Measurements from ENCODE around the gene IRGC. TPM values are rescaled to one million over a fixed set of nuclear protein-coding genes. Genes with fewer than 3 reads are reported as not detected.
"Not testable (repeated sequence)": the region's sequence is repeated elsewhere in the genome, so short reads cannot be mapped to it uniquely, and the experiment has no call there.

The IRGC gene
- total RNA-seq, 2 experiments from 2014 or later, result not detected

DNA sequence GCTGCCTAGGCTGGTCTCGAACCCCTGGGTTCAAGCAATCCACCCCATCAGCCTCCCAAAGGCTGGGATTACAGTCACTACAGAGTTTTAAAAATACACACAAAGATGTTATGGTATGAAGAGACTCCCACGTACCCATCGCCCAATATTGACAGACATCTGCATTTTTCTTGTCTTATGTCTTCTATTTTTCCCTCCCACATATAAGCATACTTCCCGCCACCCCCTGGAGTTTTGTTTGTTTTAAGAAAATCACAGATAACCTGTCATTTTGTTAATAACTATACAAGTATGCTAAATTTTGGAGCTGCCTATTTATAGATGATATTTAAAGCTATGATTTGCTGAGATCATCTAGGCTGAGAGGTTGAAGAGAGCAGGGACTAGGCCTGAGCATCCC, 45.1 kb downstream of the IRGC start:
- H3K36me3 Mint-ChIP-seq (ENCODE audit: low read depth), result no peaks in the 10 kb centered on the region
- intact Hi-C loops (cut with DNase I, micrococcal nuclease), result no loop called here
- no peaks in the 10 kb centered on the region for H3K27me3 ChIP-seq (ENCODE audit: control insufficient read depth in 1 of 2, insufficient read depth in 2 of 2, low read length in 2 of 2)
- H3K9me3 Mint-ChIP-seq, result no peaks in the 10 kb centered on the region
- ATAC-seq (ENCODE audit: poor library complexity) (no peak), DNase-seq (no peak)
- TF ChIP-seq, protein P1, sequence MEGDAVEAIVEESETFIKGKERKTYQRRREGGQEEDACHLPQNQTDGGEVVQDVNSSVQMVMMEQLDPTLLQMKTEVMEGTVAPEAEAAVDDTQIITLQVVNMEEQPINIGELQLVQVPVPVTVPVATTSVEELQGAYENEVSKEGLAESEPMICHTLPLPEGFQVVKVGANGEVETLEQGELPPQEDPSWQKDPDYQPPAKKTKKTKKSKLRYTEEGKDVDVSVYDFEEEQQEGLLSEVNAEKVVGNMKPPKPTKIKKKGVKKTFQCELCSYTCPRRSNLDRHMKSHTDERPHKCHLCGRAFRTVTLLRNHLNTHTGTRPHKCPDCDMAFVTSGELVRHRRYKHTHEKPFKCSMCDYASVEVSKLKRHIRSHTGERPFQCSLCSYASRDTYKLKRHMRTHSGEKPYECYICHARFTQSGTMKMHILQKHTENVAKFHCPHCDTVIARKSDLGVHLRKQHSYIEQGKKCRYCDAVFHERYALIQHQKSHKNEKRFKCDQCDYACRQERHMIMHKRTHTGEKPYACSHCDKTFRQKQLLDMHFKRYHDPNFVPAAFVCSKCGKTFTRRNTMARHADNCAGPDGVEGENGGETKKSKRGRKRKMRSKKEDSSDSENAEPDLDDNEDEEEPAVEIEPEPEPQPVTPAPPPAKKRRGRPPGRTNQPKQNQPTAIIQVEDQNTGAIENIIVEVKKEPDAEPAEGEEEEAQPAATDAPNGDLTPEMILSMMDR (IDR thresholded peaks at IDR 0.05), result no peak
- H3K4me1 ChIP-seq (ENCODE audit: insufficient read depth, low read length), result peaks cover 36% of the 10 kb centered on the region
- H3K27ac Mint-ChIP-seq, result no peak overlapping the region
- H3K27me3 Mint-ChIP-seq, result no peaks in the 10 kb centered on the region
- no peaks in the 10 kb centered on the region for H3K9me3 ChIP-seq (ENCODE audit: control insufficient read depth in 1 of 2, insufficient read depth in 1 of 2, low read length in 2 of 2)
- peaks cover 20% of the 10 kb centered on the region for H3K4me1 Mint-ChIP-seq (ENCODE audit: low read depth)
- H3K4me3 ChIP-seq (ENCODE audit: low read length), result no peak overlapping the region
- no peaks in the 10 kb centered on the region for H3K36me3 ChIP-seq (ENCODE audit: insufficient read depth, low read length)
- CTCF ChIA-PET, result interaction anchor here (2.6 kb wide), 1 partner anchor 16 kb away, joined by 9 read pairs; no protein-coding TSS in a partner anchor
- H3K27ac ChIP-seq (ENCODE audit: low read depth in 1 of 2, low read length in 2 of 2), result no peak overlapping the region
- POLR2A ChIA-PET, result interaction anchor here (1.0 kb wide), 1 partner anchor 27 kb away, joined by 3 read pairs; no protein-coding TSS in a partner anchor
- H3K4me3 Mint-ChIP-seq, result no peak overlapping the region

DNA sequence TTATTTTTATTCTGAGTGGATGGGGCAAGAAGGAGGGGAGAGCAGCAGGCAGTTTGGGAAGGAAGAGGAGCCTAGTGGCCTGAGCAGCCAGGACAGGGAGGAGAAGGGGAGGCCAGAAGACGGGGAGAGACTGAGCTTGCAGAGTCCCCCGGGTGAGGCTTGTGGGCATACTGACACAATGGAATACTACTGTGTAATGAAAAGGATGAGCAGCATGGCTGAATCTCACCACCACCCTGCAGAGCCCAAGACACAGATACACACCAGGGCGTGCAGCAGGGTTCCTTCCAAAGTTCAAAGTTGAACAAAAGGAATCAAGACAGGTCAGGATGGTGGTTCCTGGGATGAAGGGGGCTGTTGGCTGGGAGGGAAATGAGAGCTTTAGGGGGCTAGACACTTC, 46.9 kb downstream of the IRGC start:
- Histone ChIP-seq H3K9me3 (ENCODE audit: control insufficient read depth in 1 of 2, insufficient read depth in 1 of 2, low read length in 2 of 2) (no peaks in the 10 kb centered on the region), H3K4me1 (ENCODE audit: insufficient read depth, low read length) (peaks cover 45% of the 10 kb centered on the region), H3K36me3 (ENCODE audit: insufficient read depth, low read length) (peaks cover 9% of the 10 kb centered on the region), H3K4me3 (ENCODE audit: low read length) (no peak overlapping the region), H3K27ac (ENCODE audit: low read depth in 1 of 2, low read length in 2 of 2) (no peak overlapping the region), H3K27me3 (ENCODE audit: control insufficient read depth in 1 of 2, insufficient read depth in 2 of 2, low read length in 2 of 2) (no peaks in the 10 kb centered on the region)
- CTCF ChIA-PET, result interaction anchor here (5.0 kb wide), 1 partner anchor 17 kb away, joined by 27 read pairs; no protein-coding TSS in a partner anchor
- no peak overlapping the region for H3K4me3 Mint-ChIP-seq
- peaks cover 26% of the 10 kb centered on the region for H3K4me1 Mint-ChIP-seq (ENCODE audit: low read depth)
- H3K9me3 Mint-ChIP-seq, result no peaks in the 10 kb centered on the region
- TF ChIP-seq, protein P1 (IDR thresholded peaks at IDR 0.05), result no peak
- DNase-seq, result no peak
- POLR2A ChIA-PET, result interaction anchor here (1.4 kb wide), 1 partner anchor 8 kb away, joined by 7 read pairs; the partner anchor contains the start of gene SMG9
- intact Hi-C loops (cut with DNase I, micrococcal nuclease), result no loop called here
- H3K27ac Mint-ChIP-seq, result peak overlapping the region; percentile 47
- no peak for ATAC-seq (ENCODE audit: poor library complexity)
- peaks cover 10% of the 10 kb centered on the region for H3K36me3 Mint-ChIP-seq (ENCODE audit: low read depth)
- H3K27me3 Mint-ChIP-seq, result no peaks in the 10 kb centered on the region

- Histone ChIP-seq H3K4me3 (ENCODE audit: low read length) (no peak overlapping the region), H3K36me3 (ENCODE audit: insufficient read depth, low read length) (peaks cover 16% of the 10 kb centered on the region), H3K27ac (ENCODE audit: low read depth in 1 of 2, low read length in 2 of 2) (peak overlapping the region in 1 of 2 donors; percentile 22), H3K9me3 (ENCODE audit: control insufficient read depth in 1 of 2, insufficient read depth in 1 of 2, low read length in 2 of 2) (no peaks in the 10 kb centered on the region), H3K4me1 (ENCODE audit: insufficient read depth, low read length) (peaks cover 45% of the 10 kb centered on the region), H3K27me3 (ENCODE audit: control insufficient read depth in 1 of 2, insufficient read depth in 2 of 2, low read length in 2 of 2) (no peaks in the 10 kb centered on the region)
- POLR2A ChIA-PET, result interaction anchor here (1.4 kb wide), 1 partner anchor 9 kb away, joined by 7 read pairs; the partner anchor contains the start of gene SMG9
- Mint-ChIP-seq H3K4me1 (ENCODE audit: low read depth) (peaks cover 26% of the 10 kb centered on the region), H3K36me3 (ENCODE audit: low read depth) (peaks cover 16% of the 10 kb centered on the region), H3K27ac (peak overlapping the region; percentile 47), H3K4me3 (no peak overlapping the region), H3K9me3 (no peaks in the 10 kb centered on the region), H3K27me3 (no peaks in the 10 kb centered on the region)
- intact Hi-C loops (cut with DNase I, micrococcal nuclease), result no loop called here
- peak in 2 of 14 experiments; percentile 57 to 71 for DNase-seq
- CTCF ChIA-PET, result interaction anchor here (3.9 to 5.0 kb wide), 2 partner anchors 14 to 18 kb away, joined by 27 to 45 read pairs; no protein-coding TSS in a partner anchor
- TF ChIP-seq, protein P1 (IDR thresholded peaks at IDR 0.05), result no peak
- no peak for ATAC-seq (ENCODE audit: poor library complexity)
Observed at GRCh38 chr19:43763473-43763939, 47.6 kb downstream of the IRGC start.

DNA sequence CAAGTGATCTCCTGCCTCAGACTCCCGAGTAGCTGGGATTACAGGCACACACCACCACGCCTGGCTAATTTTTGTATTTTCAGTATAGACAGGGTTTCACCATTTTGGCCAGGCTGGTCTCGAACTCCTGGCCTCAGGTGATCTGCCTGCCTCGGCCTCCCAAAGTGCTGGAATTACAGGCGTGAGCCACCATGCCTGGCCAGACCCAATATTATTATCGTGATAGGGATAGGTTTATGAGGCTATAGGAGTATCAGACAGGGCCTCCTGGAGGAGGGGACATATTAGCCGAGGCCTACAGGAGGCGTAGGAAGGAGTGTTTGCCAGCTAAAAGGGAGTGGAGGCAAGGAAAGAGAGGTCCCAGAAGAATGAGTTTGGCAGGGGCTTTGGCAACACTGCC, 48.8 kb downstream of the IRGC start:
- Histone ChIP-seq H3K4me1 (ENCODE audit: insufficient read depth, low read length) (peaks cover 45% of the 10 kb centered on the region), H3K27ac (ENCODE audit: low read depth in 1 of 2, low read length in 2 of 2) (peak overlapping the region; percentile 48 to 79), H3K36me3 (ENCODE audit: insufficient read depth, low read length) (peaks cover 27% of the 10 kb centered on the region)
- peaks cover 26% of the 10 kb centered on the region for H3K4me1 Mint-ChIP-seq (ENCODE audit: low read depth)
- CTCF ChIA-PET, result interaction anchor here (3.6 to 5.0 kb wide), 3 partner anchors 13 to 20 kb away, joined by 20 to 45 read pairs (median 27); no protein-coding TSS in a partner anchor
- H3K4me3 ChIP-seq (ENCODE audit: low read length); H3K27me3 Mint-ChIP-seq; ATAC-seq (ENCODE audit: poor library complexity); H3K9me3 Mint-ChIP-seq; H3K4me3 Mint-ChIP-seq; H3K9me3 ChIP-seq (ENCODE audit: control insufficient read depth in 1 of 2, insufficient read depth in 1 of 2, low read length in 2 of 2); H3K27me3 ChIP-seq (ENCODE audit: control insufficient read depth in 1 of 2, insufficient read depth in 2 of 2, low read length in 2 of 2); DNase-seq: not testable (repeated sequence)
- intact Hi-C loops (cut with DNase I, micrococcal nuclease), result loop anchor here in 1 of 2 experiments (1.0 kb wide), 1 partner anchor 21 kb away; no protein-coding TSS in a partner anchor
- H3K27ac Mint-ChIP-seq, result peak overlapping the region; percentile 86
- peaks cover 25% of the 10 kb centered on the region for H3K36me3 Mint-ChIP-seq (ENCODE audit: low read depth)
- POLR2A ChIA-PET, result interaction anchor here (0.6 to 3.3 kb wide), 9 partner anchors 10 to 171 kb away, joined by 3 to 47 read pairs (median 5); partner anchors contain the start of genes KCNN4, SMG9 and ZNF45
